Right renal cortex interstitium (tissue), 3 donors: Measurements from ENCODE around the gene VAC14. TPM values are rescaled to one million over a fixed set of nuclear protein-coding genes. Genes with fewer than 3 reads are reported as not detected.

Experiments used
- DNase-seq, 3 donors: peaks; one replicate each; pipeline ENCODE4 v3.0.0-alpha.2; 2013; ENCODE audit warnings: low read depth in 3 of 3, low spot score in 2 of 3
- polyA plus RNA-seq, 3 donors: library from polyadenylated mRNA; unstranded; fragments of 120-200 nt; gene quantifications; one replicate each; pipeline ENCODE4 v1.2.1, GENCODE V29; 2013; ENCODE audit not compliant: insufficient read length in 3 of 3

Gene VAC14
- polyA plus RNA-seq, 3 donors, result 36.1 to 40.2 (median 38.2) TPM

- no peak for DNase-seq
Measured at GRCh38 chr16:70765491-70765890, 35.5 kb downstream of the VAC14 start.

DNA sequence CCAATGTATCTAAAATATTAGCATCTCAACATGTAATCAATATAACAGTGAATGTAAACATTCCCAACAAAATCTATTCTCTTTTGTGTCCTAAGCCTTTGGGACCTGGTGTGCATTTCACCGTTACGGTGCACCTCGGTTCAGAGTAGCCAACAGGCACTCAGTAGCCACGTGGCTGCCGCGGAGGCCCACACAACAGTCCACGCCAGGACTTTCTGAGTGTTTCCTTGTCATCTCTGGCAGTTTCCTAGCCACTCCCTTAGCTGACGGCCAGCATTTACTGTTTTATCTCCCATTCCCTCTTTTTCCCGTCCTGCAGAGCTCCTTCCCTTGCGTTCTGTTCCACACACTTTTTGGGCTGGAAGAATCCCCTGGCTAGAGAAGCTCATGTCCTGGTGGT, 36.3 kb downstream of the VAC14 start:
- DNase-seq, result no peak

DNA sequence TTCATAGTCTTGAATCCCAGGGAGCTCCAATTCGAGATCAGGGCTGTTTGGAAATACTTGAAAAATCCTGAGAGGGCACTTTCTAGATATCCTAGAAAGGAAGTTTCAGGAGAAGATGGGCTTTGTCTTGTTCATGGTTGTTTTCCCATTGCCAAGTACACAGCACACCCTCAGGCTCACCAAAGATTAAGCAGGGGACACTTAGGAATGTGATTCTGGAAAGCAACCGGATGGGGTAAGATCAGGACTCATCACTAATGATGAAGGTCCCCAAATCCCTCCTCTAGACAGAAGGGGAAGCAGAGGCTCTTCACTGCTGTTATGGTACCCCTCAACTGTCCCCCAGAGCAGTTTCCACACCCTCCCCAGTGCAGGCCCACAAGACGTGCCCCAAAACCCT, 40.7 kb downstream of the VAC14 start:
- DNase-seq, result no peak

DNA sequence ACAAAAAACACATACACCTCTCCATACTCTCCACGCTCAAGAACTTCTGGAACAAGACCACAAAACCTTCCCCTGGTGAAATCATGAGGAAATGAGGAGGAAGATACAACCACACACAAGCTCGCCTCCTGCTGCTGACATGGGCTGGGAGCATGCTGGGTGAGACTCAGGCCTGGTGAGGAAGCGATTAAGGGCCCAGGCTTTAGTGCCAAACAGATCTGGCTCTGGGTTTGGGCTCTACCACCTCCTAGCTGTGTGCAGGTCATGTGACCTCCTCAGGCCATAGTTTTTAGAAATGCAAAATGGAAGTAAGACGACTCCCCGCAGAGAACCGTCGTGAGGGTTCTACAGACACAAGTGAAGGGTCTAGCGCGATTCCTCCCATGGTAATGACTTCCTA, 41.3 kb downstream of the VAC14 start:
- DNase-seq, result no peak

DNA sequence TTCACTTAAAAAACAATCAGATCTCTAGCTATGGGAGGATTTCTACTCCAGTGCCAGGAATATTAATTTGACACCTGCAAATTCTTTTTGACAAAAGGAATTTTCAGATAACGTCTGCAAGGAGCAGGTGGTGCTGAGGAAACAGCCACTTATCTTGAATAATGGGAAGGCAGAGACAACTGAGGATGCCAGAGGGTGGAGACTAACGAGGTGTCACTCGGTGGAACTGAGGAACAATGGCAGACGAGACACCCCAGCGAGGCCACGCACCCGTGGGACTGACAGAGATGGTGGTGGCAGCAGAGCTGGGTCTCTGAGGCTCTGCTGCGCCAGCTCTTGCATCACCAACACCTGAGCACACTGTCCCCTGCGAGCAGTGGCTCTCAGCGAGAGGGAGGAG, 42.2 kb downstream of the VAC14 start:
- DNase-seq, result no peak

- DNase-seq, result no peak
Measured at GRCh38 chr16:70757183-70757582, 43.8 kb downstream of the VAC14 start.

DNA sequence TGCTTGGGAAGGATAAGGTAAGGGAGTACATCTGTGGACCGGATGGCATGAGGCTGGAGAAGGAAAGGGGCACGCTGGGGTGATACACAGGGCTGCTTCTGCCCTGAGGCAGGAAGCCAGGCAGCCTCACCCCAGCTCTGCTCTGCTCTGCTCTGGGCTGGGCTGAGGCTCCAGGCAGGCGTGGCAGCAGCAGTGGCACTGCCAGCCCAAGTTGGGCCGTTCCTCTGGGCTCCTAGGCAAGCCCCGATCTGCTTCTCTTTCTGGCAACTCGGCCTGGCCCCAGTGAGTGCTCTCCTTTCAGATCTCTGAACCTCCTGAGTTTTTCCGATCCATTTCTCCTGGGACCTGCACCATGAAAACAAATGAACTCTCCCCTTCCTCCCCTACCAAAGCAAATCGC, 44.9 kb downstream of the VAC14 start:
- no peak for DNase-seq

GRCh38 chr16:70754851-70755600, 45.9 kb downstream of the VAC14 start:
- DNase-seq, result no peak

DNA sequence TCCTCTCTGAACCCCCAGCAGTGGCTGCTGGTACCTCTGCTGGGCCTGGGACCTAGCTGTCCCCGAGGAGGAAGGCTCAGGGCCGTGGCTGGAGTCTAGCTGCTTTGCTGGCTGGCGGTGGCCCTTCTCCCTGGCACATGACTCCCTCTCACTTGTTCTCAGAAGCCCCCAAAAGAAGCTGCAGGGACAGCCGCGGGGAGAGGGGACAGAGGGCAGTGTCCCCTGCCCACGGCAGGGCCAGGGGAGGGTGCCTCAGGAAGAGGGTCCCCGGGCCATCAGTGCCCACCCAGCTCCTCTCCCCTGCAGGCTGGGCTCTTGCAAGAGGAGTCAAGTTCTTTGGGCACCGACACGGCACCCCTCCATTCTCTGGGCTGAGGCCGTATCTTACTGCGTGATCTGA, 46.6 kb downstream of the VAC14 start:
- no peak for DNase-seq

DNA sequence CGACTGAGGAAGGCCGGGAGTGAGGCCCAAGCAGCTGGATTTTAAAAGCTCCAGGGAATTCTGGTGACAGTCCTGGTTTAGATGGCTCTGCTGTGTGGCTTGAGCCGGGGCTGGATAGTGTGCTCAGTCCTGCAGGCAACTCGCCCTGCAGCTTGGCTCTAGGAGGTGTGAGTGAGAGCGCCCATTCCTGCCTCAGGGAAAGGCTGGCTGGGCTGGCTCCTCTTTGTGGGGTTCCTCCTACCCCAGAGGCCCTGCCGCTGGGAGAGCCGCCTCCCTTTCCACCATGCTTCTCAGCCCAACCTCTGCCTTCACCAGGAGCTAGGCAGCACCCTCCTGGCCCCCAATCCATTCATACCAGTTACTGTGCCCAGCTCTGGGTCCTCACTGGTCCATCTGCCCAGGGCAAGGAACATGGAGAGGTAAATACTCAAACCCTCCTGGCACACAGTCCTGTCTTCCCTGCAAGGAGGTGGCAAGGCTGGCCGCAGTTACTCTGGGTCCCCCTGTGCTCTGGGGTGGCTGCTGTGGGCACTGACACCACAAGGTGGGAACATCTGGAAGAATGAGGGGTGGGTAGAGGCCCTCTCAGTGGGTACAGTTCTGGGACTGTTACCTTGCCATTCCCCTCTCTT, 47.1 kb downstream of the VAC14 start:
- no peak for DNase-seq

DNA sequence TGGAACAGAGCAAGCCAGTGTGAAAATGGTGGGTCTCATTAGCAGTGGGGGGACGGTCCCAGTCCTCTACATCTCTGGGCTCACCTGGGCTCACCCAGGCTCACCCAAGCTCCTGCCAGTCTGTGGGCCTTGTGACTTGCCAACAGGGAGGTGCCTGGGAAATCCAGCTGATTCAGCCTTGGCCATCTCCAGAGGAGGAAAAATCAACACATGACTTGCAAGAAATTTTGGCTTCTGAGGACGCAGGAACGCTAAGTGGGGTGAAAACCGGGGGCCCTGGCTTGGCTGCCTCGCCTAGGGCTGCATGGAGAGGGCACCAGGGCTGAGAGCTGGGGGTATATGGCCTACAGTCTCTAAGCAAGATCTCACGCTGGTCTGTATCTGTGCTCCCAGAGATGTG, 47.7 kb downstream of the VAC14 start:
- DNase-seq, result no peak

GRCh38 chr16:70752426-70752825, 48.5 kb downstream of the VAC14 start:
- DNase-seq, result no peak

DNA sequence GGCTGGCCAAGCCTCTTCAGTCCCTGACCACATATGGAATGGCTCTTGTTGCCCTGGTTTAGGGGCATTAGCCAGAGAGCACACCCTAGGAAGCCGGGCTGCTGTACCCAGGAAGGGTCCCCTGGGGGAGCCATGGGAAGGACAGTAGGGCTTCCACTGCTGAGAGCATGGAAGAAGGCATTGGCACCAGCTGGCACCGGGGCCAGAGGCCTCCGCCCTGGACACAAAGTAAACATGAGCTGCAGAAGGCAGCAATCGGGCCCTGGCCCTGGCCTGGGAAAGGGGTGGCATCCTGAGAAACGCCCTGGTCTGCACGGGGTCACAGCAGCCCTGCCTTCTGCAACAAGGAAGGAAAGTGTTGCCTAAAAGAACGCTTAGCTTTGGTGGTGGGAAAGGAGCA, 49.4 kb downstream of the VAC14 start:
- DNase-seq, result no peak

DNA sequence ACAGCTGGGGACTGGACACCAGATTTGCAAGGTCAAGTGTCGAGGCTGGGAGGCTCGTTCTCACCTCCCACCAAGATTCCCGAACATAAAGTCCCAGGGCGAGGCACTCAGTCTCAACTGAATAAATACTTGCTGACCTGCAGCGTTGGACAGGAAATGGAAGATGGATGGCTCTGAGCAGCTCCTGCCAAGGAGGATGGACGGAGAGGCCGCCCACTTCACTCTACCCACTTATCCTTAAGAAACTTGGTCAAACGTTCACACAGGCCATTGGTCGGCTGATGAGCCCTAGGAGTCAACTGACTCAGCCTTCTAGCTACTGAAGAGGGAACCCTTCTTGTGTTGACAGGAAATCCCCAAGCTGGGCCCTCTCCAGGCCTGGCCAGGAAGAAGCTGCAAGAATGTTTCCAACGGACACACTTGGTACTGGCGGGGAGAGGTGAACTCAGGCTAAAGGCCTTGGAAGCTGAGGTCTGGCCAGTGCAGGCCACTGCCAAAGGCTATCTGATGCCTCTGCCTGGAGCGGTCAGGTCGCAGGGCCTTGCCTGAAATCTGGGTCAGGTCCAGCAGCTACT, 50.0 kb downstream of the VAC14 start:
- DNase-seq, result no peak

- DNase-seq, result no peak
Measured at GRCh38 chr16:70749681-70750601, 51.0 kb downstream of the VAC14 start.

DNA sequence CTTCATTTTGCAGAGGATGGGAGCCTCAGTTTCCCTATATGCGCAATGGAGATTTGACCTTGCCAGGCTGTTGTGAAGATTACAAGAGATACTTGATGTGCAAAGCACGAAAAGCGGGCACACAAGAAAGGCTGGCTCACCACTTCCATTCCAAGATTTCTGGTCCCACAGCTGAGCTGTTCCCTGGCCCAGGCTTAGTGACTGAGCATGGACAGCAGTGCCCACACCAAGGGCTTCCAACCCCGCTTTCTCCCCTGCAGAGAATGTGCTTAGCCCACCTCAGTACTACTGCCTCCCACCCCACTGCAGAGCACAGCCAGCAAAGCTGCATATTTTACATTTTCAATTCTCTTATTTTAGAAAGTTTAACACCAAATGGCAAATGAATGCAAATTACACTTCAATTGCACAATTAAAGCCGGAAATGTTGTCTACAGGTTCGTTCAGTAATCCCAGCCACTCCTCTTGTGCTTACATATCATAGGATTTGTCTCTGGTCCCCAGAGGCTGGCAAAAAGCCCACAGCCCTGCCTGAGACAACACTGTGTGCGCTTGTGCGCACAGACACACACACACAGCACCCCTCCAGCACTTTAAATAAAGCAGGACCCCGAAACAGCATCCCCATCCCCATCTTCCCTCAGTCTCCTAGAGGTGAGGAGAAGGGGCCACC, 51.8 kb downstream of the VAC14 start:
- DNase-seq, result no peak

- no peak for DNase-seq
Measured at GRCh38 chr16:70747703-70748631, 53.0 kb downstream of the VAC14 start.

DNA sequence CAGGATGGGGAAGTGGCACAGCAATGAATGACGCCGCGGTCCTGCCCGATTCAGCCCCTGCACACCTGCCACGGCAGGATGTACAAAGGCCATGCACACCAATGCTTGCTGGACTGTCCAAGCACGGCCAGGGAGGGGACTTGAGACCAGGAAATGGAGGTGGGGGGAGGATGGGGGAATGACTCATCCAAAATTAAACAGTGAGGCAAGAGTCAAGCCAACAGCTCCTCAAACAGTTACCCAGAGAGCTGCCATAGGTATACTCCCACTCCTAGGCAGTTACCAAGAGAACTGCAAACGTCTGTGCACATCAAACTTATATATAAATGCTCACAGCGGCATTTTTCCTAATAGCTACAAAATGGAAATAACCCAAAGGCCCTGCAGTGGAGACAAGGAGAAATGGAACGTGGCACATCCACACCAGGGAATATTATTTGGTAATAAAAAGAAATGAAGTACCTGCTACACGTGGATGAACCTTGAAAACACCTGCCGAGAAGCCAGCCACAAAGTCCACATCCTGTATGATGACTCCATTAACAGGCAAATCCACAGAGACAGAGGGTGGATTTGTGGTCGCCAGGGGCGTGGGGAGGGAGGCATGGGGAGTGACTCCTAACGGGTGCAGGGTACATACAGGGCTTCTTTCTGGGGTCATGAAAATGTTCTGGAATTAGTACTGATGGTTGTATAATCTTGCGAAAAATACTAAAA, 54.1 kb downstream of the VAC14 start:
- no peak for DNase-seq
